T-helper 9 cell (primary cell): ENCODE measurements around the gene TCHHL1.
"Not testable (repeated sequence)": the region's sequence is repeated elsewhere in the genome, so short reads cannot be mapped to it uniquely, and the experiment has no call there.

Source experiments
- DNase-seq: peaks from one replicate; pipeline ENCODE4 v3.0.0-alpha.2; 2020

The TCHHL1 gene

GRCh38 chr1:152084853-152085252 lies 4.0 kb downstream of the TCHHL1 start:
- no peak for DNase-seq

- DNase-seq, result not testable (repeated sequence)
These were observed 7.8 kb downstream of the TCHHL1 start for GRCh38 chr1:152081026-152081425.

GRCh38 chr1:152080494-152080893 lies 8.4 kb downstream of the TCHHL1 start:
- DNase-seq, result not testable (repeated sequence)

GRCh38 chr1:152078831-152079441 lies 9.9 kb downstream of the TCHHL1 start:
- DNase-seq, result no peak

- no peak for DNase-seq
These were observed 16.6 kb downstream of the TCHHL1 start for GRCh38 chr1:152072311-152072710.

- DNase-seq, result no peak
These were observed 17.7 kb downstream of the TCHHL1 start for GRCh38 chr1:152071123-152071522.

- DNase-seq, result no peak
These were observed 20.9 kb downstream of the TCHHL1 start for GRCh38 chr1:152067929-152068328.

- no peak for DNase-seq
These were observed 21.7 kb downstream of the TCHHL1 start for GRCh38 chr1:152067150-152067549.

GRCh38 chr1:152061952-152062351 lies 26.9 kb downstream of the TCHHL1 start:
- DNase-seq, result no peak

GRCh38 chr1:152053375-152053774 lies 35.5 kb downstream of the TCHHL1 start:
- DNase-seq, result no peak

- DNase-seq, result peak; percentile 87
These were observed 36.3 kb downstream of the TCHHL1 start for GRCh38 chr1:152052606-152053005.

- no peak for DNase-seq
These were observed 37.8 kb downstream of the TCHHL1 start for GRCh38 chr1:152050886-152051675.

GRCh38 chr1:152049291-152050083 lies 39.4 kb downstream of the TCHHL1 start:
- DNase-seq, result no peak

GRCh38 chr1:152048416-152049009 lies 40.4 kb downstream of the TCHHL1 start:
- DNase-seq, result peak; percentile 53

GRCh38 chr1:152047730-152048415 lies 41.0 kb downstream of the TCHHL1 start:
- peak; percentile 76 for DNase-seq

- DNase-seq, result no peak
These were observed 41.5 kb downstream of the TCHHL1 start for GRCh38 chr1:152047413-152047729.

GRCh38 chr1:152044386-152044785 lies 44.5 kb downstream of the TCHHL1 start:
- no peak for DNase-seq

- DNase-seq, result no peak
These were observed 45.0 kb downstream of the TCHHL1 start for GRCh38 chr1:152043870-152044269.

- no peak for DNase-seq
These were observed 46.8 kb downstream of the TCHHL1 start for GRCh38 chr1:152042030-152042429.

- no peak for DNase-seq
These were observed 49.0 kb downstream of the TCHHL1 start for GRCh38 chr1:152039886-152040285.

- DNase-seq, result no peak
These were observed 49.4 kb downstream of the TCHHL1 start for GRCh38 chr1:152039461-152039860.

GRCh38 chr1:152038871-152039270 lies 50.0 kb downstream of the TCHHL1 start:
- DNase-seq, result no peak
